ENCODE measurements around the gene XAGE1B.
"Not testable (repeated sequence)": the region's sequence is repeated elsewhere in the genome, so short reads cannot be mapped to it uniquely, and the experiment has no call there.

DNA sequence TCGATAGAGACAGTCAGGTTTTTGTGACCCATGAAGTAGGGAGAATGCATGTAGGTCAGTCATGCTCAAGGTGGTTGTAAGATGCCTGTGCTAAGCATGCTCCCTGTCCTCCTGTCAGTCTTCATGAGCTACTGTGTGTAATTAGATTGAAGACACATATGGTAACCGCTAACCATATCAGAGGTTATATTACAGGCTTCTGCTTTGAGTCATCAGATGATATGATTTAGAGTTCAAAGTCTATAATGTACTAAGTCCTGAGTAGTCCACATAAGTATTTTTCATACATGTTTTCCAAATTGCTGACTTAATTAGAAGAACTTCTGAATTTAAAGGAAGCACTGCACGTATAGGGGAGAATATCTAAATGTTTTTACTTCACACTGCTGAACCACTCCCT lies 31.9 kb upstream of the XAGE1B start:
- TF ChIP-seq, protein P1, sequence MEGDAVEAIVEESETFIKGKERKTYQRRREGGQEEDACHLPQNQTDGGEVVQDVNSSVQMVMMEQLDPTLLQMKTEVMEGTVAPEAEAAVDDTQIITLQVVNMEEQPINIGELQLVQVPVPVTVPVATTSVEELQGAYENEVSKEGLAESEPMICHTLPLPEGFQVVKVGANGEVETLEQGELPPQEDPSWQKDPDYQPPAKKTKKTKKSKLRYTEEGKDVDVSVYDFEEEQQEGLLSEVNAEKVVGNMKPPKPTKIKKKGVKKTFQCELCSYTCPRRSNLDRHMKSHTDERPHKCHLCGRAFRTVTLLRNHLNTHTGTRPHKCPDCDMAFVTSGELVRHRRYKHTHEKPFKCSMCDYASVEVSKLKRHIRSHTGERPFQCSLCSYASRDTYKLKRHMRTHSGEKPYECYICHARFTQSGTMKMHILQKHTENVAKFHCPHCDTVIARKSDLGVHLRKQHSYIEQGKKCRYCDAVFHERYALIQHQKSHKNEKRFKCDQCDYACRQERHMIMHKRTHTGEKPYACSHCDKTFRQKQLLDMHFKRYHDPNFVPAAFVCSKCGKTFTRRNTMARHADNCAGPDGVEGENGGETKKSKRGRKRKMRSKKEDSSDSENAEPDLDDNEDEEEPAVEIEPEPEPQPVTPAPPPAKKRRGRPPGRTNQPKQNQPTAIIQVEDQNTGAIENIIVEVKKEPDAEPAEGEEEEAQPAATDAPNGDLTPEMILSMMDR (IDR thresholded peaks at IDR 0.05), result not testable (repeated sequence)
- TF ChIP-seq POLR2A (IDR thresholded peaks at IDR 0.05), result not testable (repeated sequence)
